Hematopoietic multipotent progenitor cell (in vitro differentiated cells): ENCODE results near the gene DNAH3. TPM values are rescaled to one million over a fixed set of nuclear protein-coding genes. Genes with fewer than 3 reads are reported as not detected.

ENCODE experiments used
- DNase-seq, 3 donors: peaks; one replicate each; pipeline ENCODE4 v3.0.0-alpha.2; 2011 to 2015; ENCODE audit warnings: low read depth in 2 of 3, low spot score in 2 of 3
- total RNA-seq: library from RNA; depleted of rRNA; stranded (reverse); fragments of >200 nt; gene quantifications from one replicate; pipeline ENCODE4 v1.2.3, GENCODE V29; 2012

The DNAH3 gene
- total RNA-seq, 1 donor: under 0.01 TPM

- DNase-seq: no peak
These were observed 253.3 kb downstream of the DNAH3 start for GRCh38 chr16:20897253-20897897.

- DNase-seq: no peak
These were observed 256.3 kb downstream of the DNAH3 start for GRCh38 chr16:20894388-20894787.

- no peak for DNase-seq
These were observed 260.9 kb downstream of the DNAH3 start for GRCh38 chr16:20889625-20890275.

- no peak for DNase-seq
These were observed 263.4 kb downstream of the DNAH3 start for GRCh38 chr16:20887207-20887606.

GRCh38 chr16:20886320-20886719, 264.3 kb downstream of the DNAH3 start:
- DNase-seq: no peak

- DNase-seq: no peak
These were observed 266.4 kb downstream of the DNAH3 start for GRCh38 chr16:20884240-20884556.

- DNase-seq: no peak
These were observed 266.9 kb downstream of the DNAH3 start for GRCh38 chr16:20883554-20884239.

Other genes starting within 250 kb of the DNAH3 start
- gene LDAF1, start 7.8 kb upstream of the DNAH3 start, total RNA-seq: 83.7 TPM
- gene ZP2, start 60.7 kb upstream of the DNAH3 start, total RNA-seq: not detected
- gene ANKS4B, start 82.9 kb upstream of the DNAH3 start, total RNA-seq: not detected
- gene CRYM, start 127.4 kb upstream of the DNAH3 start, total RNA-seq: 7.8 TPM